ENCODE results near the gene CCND1.

Gene CCND1

GRCh38 chr11:69648679-69649575, 8.0 kb downstream of the CCND1 start:
- DNase-seq (ENCODE audit: insufficient read length, low spot score) (no peak), FAIRE-seq (no peak)
- TF ChIP-seq POLR2A (IDR thresholded peaks at IDR 0.05; ENCODE audit: low read depth, low read length), result no peak

GRCh38 chr11:69649576-69649900, 8.6 kb downstream of the CCND1 start:
- FAIRE-seq (no peak), DNase-seq (ENCODE audit: insufficient read length, low spot score) (no peak)
- TF ChIP-seq POLR2A (IDR thresholded peaks at IDR 0.05; ENCODE audit: low read depth, low read length), result no peak

- TF ChIP-seq POLR2A (IDR thresholded peaks at IDR 0.05; ENCODE audit: low read depth, low read length), result no peak
- no peak for DNase-seq (ENCODE audit: insufficient read length, low spot score)
- no peak for FAIRE-seq
Observed at GRCh38 chr11:69650081-69650831, 9.3 kb downstream of the CCND1 start.

GRCh38 chr11:69650832-69651344, 9.9 kb downstream of the CCND1 start:
- DNase-seq (ENCODE audit: insufficient read length, low spot score) (no peak), FAIRE-seq (no peak)
- no peak for TF ChIP-seq POLR2A (IDR thresholded peaks at IDR 0.05; ENCODE audit: low read depth, low read length)

- TF ChIP-seq POLR2A (IDR thresholded peaks at IDR 0.05; ENCODE audit: low read depth, low read length), result no peak
- DNase-seq (ENCODE audit: insufficient read length, low spot score) (no peak), FAIRE-seq (no peak)
Observed at GRCh38 chr11:69651834-69652620, 11.1 kb downstream of the CCND1 start.

- no peak for TF ChIP-seq POLR2A (IDR thresholded peaks at IDR 0.05; ENCODE audit: low read depth, low read length)
- DNase-seq (ENCODE audit: insufficient read length, low spot score) (no peak), FAIRE-seq (no peak)
Observed at GRCh38 chr11:69652999-69653398, 12.0 kb downstream of the CCND1 start.

- FAIRE-seq (no peak), DNase-seq (ENCODE audit: insufficient read length, low spot score) (no peak)
Observed at GRCh38 chr11:69653406-69653960, 12.5 kb downstream of the CCND1 start.

GRCh38 chr11:69654001-69654659, 13.2 kb downstream of the CCND1 start:
- FAIRE-seq (no peak), DNase-seq (ENCODE audit: insufficient read length, low spot score) (no peak)
- TF ChIP-seq POLR2A (IDR thresholded peaks at IDR 0.05; ENCODE audit: low read depth, low read length), result no peak

More at GRCh38 chr11:69653406-69653960, 12.5 kb downstream of the CCND1 start:
- no peak for TF ChIP-seq POLR2A (IDR thresholded peaks at IDR 0.05; ENCODE audit: low read depth, low read length)

- 0 out of 2 replicates have a peak, but pooled peaks have one; percentile 9 for TF ChIP-seq POLR2A (IDR thresholded peaks at IDR 0.05; ENCODE audit: low read depth, low read length)
- FAIRE-seq, result no peak
- peak; percentile 79 for DNase-seq (ENCODE audit: insufficient read length, low spot score)
Observed at GRCh38 chr11:69654660-69655478, 13.9 kb downstream of the CCND1 start.

GRCh38 chr11:69655479-69656428, 14.8 kb downstream of the CCND1 start:
- DNase-seq (ENCODE audit: insufficient read length, low spot score) (no peak), FAIRE-seq (no peak)
- no peak for TF ChIP-seq POLR2A (IDR thresholded peaks at IDR 0.05; ENCODE audit: low read depth, low read length)

Data from H54 (cell line).